Right ventricle myocardium inferior (tissue), 1 donor: Measurements from ENCODE around the gene PACS1. TPM values are rescaled to one million over a fixed set of nuclear protein-coding genes. Genes with fewer than 3 reads are reported as not detected.
"Not testable (repeated sequence)": the region's sequence is repeated elsewhere in the genome, so short reads cannot be mapped to it uniquely, and the experiment has no call there.

Source experiments
- ATAC-seq: fragments of 200-7000 bp; cut with Tn5 transposase; one replicate; pipeline ENCODE4 v1.9.1; 2020; ENCODE audit warnings: mild to moderate bottlenecking, moderate library complexity
- DNase-seq: peaks from one replicate; pipeline ENCODE4 v3.0.0; 2021; ENCODE audit errors: missing footprints
- intact Hi-C: fragments of 100-400 bp; cut with DNase I; formaldehyde crosslinking; loops from one replicate; pipeline ENCODE4 v1.11.0; 2022
- total RNA-seq: library from RNA; stranded (reverse); fragmentation: NEBNext Ultra II Directional; extraction: Animal tissue kit (Norgen Biotek cat#: 25700); gene quantifications from one replicate; pipeline ENCODE4 v1.2.1, GENCODE V29; 2021
- donor health status: DM: no; HTN: yes; CAD: no; lungs with severe emphysema.

The PACS1 gene
- total RNA-seq, 1 donor from 2014 or later: 50.7 TPM

- ATAC-seq: peak; percentile 37
- DNase-seq: peak; percentile 76
- intact Hi-C loops: loop anchor here (5.0 kb wide), 1 partner anchor 58 kb away; no protein-coding TSS in a partner anchor
Measured at GRCh38 chr11:66068923-66069714, 953 bp upstream of the PACS1 start.

- peak; percentile 19 for ATAC-seq
- intact Hi-C loops: no loop called here
- DNase-seq: peak; percentile 86
Measured at GRCh38 chr11:66070604-66071380, 720 bp downstream of the PACS1 start.

GRCh38 chr11:66071381-66071801 is 1.3 kb downstream of the PACS1 start:
- no peak for DNase-seq
- no peak for ATAC-seq
- intact Hi-C loops: no loop called here

GRCh38 chr11:66072081-66072480 is 2.0 kb downstream of the PACS1 start:
- no peak for ATAC-seq
- DNase-seq: no peak
- intact Hi-C loops: no loop called here

- DNase-seq: no peak
- ATAC-seq: no peak
- intact Hi-C loops: no loop called here
Measured at GRCh38 chr11:66072518-66072917, 2.4 kb downstream of the PACS1 start.

- intact Hi-C loops: no loop called here
- ATAC-seq (no peak), DNase-seq (no peak)
Measured at GRCh38 chr11:66073669-66074068, 3.6 kb downstream of the PACS1 start.

GRCh38 chr11:66075273-66075672 is 5.2 kb downstream of the PACS1 start:
- intact Hi-C loops: no loop called here
- DNase-seq: no peak
- no peak for ATAC-seq

- intact Hi-C loops: no loop called here
- ATAC-seq (peak; percentile 31), DNase-seq (no peak)
Measured at GRCh38 chr11:66076561-66076960, 6.5 kb downstream of the PACS1 start.

- ATAC-seq: no peak
- intact Hi-C loops: no loop called here
- DNase-seq: no peak
Measured at GRCh38 chr11:66077927-66078326, 7.9 kb downstream of the PACS1 start.

- ATAC-seq, intact Hi-C loops, DNase-seq: not testable (repeated sequence)
Measured at GRCh38 chr11:66078949-66079348, 8.9 kb downstream of the PACS1 start.

GRCh38 chr11:66080055-66080817 is 10.2 kb downstream of the PACS1 start:
- no peak for DNase-seq
- intact Hi-C loops: no loop called here
- no peak for ATAC-seq

GRCh38 chr11:66081505-66081904 is 11.4 kb downstream of the PACS1 start:
- intact Hi-C loops: no loop called here
- ATAC-seq (peak; percentile 45), DNase-seq (peak; percentile 73)

- intact Hi-C loops: no loop called here
- DNase-seq (no peak), ATAC-seq (no peak)
Measured at GRCh38 chr11:66082946-66083698, 13.1 kb downstream of the PACS1 start.

GRCh38 chr11:66083767-66084166 is 13.7 kb downstream of the PACS1 start:
- DNase-seq (no peak), ATAC-seq (no peak)
- intact Hi-C loops: no loop called here

- DNase-seq: no peak
- no peak for ATAC-seq
- intact Hi-C loops: no loop called here
Measured at GRCh38 chr11:66084821-66085475, 14.9 kb downstream of the PACS1 start.

- DNase-seq (peak; percentile 56), ATAC-seq (no peak)
- intact Hi-C loops: no loop called here
Measured at GRCh38 chr11:66087148-66087908, 17.3 kb downstream of the PACS1 start.

- ATAC-seq (no peak), DNase-seq (no peak)
- intact Hi-C loops: no loop called here
Measured at GRCh38 chr11:66089067-66089466, 19.0 kb downstream of the PACS1 start.
